DOHH2 (cell line): ENCODE measurements around the gene RPL35.
A peak's percentile ranks its signal among the peaks of the same experiment; 100 is the strongest.

Source experiments
- H3F3A ChIP-seq: fragments of 200-600 bp; sonication (generic), shearing (Covaris generic); 2 replicates; pipeline ENCODE4 v1.6.0; 2016; ENCODE audit warnings: antibody characterized with exemption, mild to moderate bottlenecking; ENCODE audit not compliant: control insufficient read depth, insufficient read depth
- H3K27ac ChIP-seq: fragments of 200-600 bp; sonication (generic); 2 replicates; pipeline ENCODE4 v1.5.1; 2014; ENCODE audit warnings: low read depth, mild to moderate bottlenecking, low read length, moderate library complexity
- H3K27me3 ChIP-seq: fragments of 200-600 bp; sonication (generic); 2 replicates; pipeline ENCODE4 v1.6.1; 2014; ENCODE audit warnings: mild to moderate bottlenecking, low read length, mixed read lengths; ENCODE audit not compliant: control insufficient read depth
- H3K36me3 ChIP-seq: fragments of 200-600 bp; sonication (generic); 2 replicates; pipeline ENCODE4 v1.6.1; 2014; ENCODE audit warnings: mild to moderate bottlenecking, low read length, moderate library complexity, mixed read lengths; ENCODE audit not compliant: control insufficient read depth
- H3K4me1 ChIP-seq: fragments of 200-600 bp; sonication (generic); 2 replicates; pipeline ENCODE4 v1.6.1; 2014; ENCODE audit warnings: mild to moderate bottlenecking, low read length, mixed read lengths; ENCODE audit not compliant: control insufficient read depth
- H3K4me2 ChIP-seq: fragments of 200-600 bp; sonication (generic); 2 replicates; pipeline ENCODE4 v1.6.0; 2014; ENCODE audit warnings: mild to moderate bottlenecking, low read length, moderate library complexity
- H3K4me3 ChIP-seq: fragments of 200-600 bp; sonication (generic); 2 replicates; pipeline ENCODE4 v1.5.1; 2014; ENCODE audit warnings: mild to moderate bottlenecking, low read length, mixed read lengths
- H3K79me2 ChIP-seq: fragments of 200-600 bp; sonication (generic); 2 replicates; pipeline ENCODE4 v1.6.1; 2014; ENCODE audit warnings: mild to moderate bottlenecking, low read length, mixed read lengths; ENCODE audit not compliant: control insufficient read depth
- H3K9me2 ChIP-seq: fragments of 200-600 bp; sonication (generic); replicated peaks from 2 replicates; pipeline ENCODE4 v1.6.1; 2014; ENCODE audit warnings: mild to moderate bottlenecking, low read length, mixed read lengths; ENCODE audit not compliant: control insufficient read depth
- H3K9me3 ChIP-seq: fragments of 200-600 bp; sonication (generic); 2 replicates; pipeline ENCODE4 v1.6.1; 2014; ENCODE audit warnings: antibody characterized with exemption, low read length, mixed read lengths; ENCODE audit not compliant: control insufficient read depth, insufficient read depth
- H4K20me1 ChIP-seq: fragments of 200-600 bp; sonication (generic); 2 replicates; pipeline ENCODE4 v1.6.0; 2014; ENCODE audit warnings: low read depth, mild to moderate bottlenecking, antibody characterized with exemption, low read length, moderate library complexity; ENCODE audit not compliant: control insufficient read depth, insufficient read depth
- EZH2phosphoT487 ChIP-seq: fragments of 200-600 bp; sonication (generic); IDR thresholded peaks from 2 replicates; pipeline ENCODE4 v1.6.1; 2017; ENCODE audit warnings: borderline replicate concordance, mild to moderate bottlenecking, antibody characterized with exemption, low read length, moderate library complexity, mixed read lengths
- TF ChIP-seq, protein P1 (sequence below): fragments of 200-600 bp; sonication (generic); IDR thresholded peaks from one replicate; pipeline ENCODE4 v1.5.1; 2014; ENCODE audit warnings: antibody characterized with exemption, mild to moderate bottlenecking, low read depth, low read length; ENCODE audit not compliant: poor library complexity, severe bottlenecking

RPL35 gene

DNA sequence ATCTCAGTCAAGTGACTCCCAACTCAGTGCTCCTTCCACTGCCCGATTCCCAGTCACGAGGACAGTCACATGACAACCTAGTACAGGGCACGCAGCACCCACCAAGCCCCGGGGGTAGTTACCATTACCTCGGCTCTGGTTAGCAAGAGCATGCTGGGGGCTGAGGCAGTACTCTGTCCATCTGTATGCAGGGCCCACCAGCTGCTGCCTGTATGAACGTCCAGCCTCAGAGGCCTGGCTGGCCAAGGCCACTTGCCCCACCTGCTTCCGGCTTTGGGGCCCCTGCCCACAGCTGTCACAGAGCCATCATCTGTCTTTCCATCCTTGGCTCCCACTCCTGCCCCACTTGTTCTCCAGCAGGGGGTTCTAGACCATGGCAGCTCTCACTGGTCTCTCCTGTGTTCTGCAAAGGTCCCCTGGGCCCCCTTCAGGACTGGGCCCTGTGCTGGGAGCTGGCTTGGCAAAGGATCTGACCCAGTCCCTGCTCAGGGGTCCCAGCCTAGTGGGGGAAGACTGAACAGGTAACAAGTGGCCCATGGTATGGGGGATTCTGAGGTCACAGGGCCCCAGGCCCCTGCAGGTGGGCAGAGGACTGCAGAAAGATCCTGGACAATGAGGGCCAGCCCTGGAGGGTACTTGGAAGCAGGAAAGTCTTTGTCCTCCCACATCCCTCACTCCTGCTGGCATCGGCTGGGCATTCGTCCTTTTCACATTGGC, 3.3 kb downstream of the RPL35 start:
- Histone ChIP-seq H3K9me3 (no peaks in the 10 kb centered on the region), H3F3A (peaks cover 58% of the 10 kb centered on the region), H3K4me1 (peaks cover 24% of the 10 kb centered on the region), H4K20me1 (peaks cover 39% of the 10 kb centered on the region), H3K9me2 (no peaks in the 10 kb centered on the region), H3K4me2 (peak overlapping the region; percentile 76), H3K36me3 (peaks cover 57% of the 10 kb centered on the region), H3K4me3 (no peak overlapping the region), H3K27ac (no peak overlapping the region), H3K79me2 (peaks cover 41% of the 10 kb centered on the region), H3K27me3 (no peaks in the 10 kb centered on the region)
- TF ChIP-seq EZH2phosphoT487: no peak
- TF ChIP-seq, protein P1, sequence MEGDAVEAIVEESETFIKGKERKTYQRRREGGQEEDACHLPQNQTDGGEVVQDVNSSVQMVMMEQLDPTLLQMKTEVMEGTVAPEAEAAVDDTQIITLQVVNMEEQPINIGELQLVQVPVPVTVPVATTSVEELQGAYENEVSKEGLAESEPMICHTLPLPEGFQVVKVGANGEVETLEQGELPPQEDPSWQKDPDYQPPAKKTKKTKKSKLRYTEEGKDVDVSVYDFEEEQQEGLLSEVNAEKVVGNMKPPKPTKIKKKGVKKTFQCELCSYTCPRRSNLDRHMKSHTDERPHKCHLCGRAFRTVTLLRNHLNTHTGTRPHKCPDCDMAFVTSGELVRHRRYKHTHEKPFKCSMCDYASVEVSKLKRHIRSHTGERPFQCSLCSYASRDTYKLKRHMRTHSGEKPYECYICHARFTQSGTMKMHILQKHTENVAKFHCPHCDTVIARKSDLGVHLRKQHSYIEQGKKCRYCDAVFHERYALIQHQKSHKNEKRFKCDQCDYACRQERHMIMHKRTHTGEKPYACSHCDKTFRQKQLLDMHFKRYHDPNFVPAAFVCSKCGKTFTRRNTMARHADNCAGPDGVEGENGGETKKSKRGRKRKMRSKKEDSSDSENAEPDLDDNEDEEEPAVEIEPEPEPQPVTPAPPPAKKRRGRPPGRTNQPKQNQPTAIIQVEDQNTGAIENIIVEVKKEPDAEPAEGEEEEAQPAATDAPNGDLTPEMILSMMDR: peak; percentile 47

DNA sequence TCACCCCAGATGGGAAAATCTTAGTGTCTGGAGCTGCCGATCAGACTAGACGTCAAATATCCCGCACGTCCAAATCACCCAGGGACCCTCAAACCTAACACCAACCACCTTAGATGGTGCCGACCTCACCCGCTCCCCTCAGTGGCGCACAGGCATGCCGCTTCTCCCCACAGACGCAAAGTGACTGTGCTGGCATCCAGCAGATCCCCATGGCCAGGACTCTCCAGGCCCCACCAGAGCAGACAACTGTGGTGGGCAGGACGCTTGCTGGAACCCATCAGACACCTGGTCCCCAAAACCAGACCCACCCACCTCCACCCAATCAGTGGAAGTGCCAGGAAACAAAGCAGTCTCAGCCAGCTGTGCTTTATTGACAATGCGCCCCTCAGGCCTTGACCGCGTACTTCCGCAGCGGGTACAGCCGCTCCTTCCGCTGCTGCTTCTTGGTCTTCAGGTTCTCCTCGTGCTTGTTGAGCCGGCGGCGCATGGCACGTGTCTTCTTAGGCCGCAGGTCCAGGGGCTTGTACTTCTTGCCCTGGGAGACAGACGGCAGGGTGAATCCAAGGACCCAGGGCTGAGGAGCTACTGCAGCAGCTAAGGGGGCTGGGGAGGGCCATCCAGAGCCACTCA, 4.1 kb downstream of the RPL35 start:
- peaks cover 27% of the 10 kb centered on the region for H3K4me1 ChIP-seq
- H3K79me2 ChIP-seq: peaks cover 38% of the 10 kb centered on the region
- peaks cover 57% of the 10 kb centered on the region for H3K36me3 ChIP-seq
- no peak overlapping the region for H3K27ac ChIP-seq
- H3K27me3 ChIP-seq: no peaks in the 10 kb centered on the region
- H3K9me2 ChIP-seq: no peaks in the 10 kb centered on the region
- peaks cover 39% of the 10 kb centered on the region for H4K20me1 ChIP-seq
- no peaks in the 10 kb centered on the region for H3K9me3 ChIP-seq
- H3K4me3 ChIP-seq: no peak overlapping the region
- H3K4me2 ChIP-seq: no peak overlapping the region
- no peak for TF ChIP-seq EZH2phosphoT487
- TF ChIP-seq, protein P1: no peak
- H3F3A ChIP-seq: peaks cover 55% of the 10 kb centered on the region

DNA sequence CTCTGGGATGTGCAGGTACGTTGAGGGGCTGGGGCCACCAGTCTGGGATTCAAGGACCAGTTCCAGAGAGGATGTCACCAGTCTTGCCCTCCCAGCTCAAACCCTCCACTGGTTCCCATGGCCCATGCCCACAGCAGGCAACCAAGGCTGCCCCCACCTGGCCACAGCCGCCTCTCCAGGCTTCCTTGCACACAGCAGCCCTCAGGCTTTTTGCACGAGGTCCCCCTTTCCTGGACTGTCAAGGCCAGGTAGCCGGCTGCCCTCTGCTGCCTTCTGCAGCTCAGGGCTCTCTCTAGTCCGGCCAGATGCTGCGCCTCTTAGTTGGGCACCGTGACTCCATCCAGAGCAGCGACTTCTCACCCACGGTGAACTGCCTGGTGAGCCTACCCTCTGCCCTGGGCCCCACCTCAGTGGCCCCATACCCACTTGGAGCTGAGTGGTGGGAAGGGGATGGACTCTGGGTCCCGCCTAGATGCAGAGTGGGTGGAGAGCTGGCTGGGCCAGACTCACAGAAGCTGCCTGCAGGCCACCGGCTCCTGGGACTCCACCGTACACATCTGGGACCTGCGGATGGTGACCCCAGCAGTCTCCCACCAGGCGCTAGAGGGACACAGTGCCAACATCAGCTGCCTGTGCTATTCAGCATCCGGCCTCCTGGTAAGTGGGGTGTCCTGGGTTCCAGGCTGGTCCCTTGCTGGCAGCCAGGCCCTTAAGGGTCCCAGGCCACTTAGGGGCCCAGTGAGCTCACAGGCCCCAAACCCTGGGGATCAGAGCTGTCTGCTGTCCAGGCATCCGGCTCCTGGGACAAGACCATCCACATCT, 5.6 kb downstream of the RPL35 start:
- H3K36me3 ChIP-seq: peaks cover 52% of the 10 kb centered on the region
- no peak overlapping the region for H3K4me2 ChIP-seq
- no peak overlapping the region for H3K4me3 ChIP-seq
- no peaks in the 10 kb centered on the region for H3K9me3 ChIP-seq
- H3K9me2 ChIP-seq: no peaks in the 10 kb centered on the region
- H3F3A ChIP-seq: peaks cover 55% of the 10 kb centered on the region
- peaks cover 29% of the 10 kb centered on the region for H3K4me1 ChIP-seq
- 0 out of 2 replicates have a peak, but pooled peaks cover 3% of the 10 kb centered on the region for H3K27me3 ChIP-seq
- TF ChIP-seq, protein P1: peak; percentile 53
- TF ChIP-seq EZH2phosphoT487: no peak
- H3K79me2 ChIP-seq: peaks cover 29% of the 10 kb centered on the region
- H4K20me1 ChIP-seq: peaks cover 39% of the 10 kb centered on the region
- no peak overlapping the region for H3K27ac ChIP-seq
